A549 treated with Mapracorat at 1 μM for 4 hours (cell line): ENCODE results near the gene PIGR. TPM values are rescaled to one million over a fixed set of nuclear protein-coding genes. Genes with fewer than 3 reads are reported as not detected.

ENCODE experiments used
- total RNA-seq: library from RNA; stranded (reverse); fragments of 200-300 nt; extraction: Qiagen RNA extraction; gene quantifications from 5 replicates; pipeline ENCODE4 v1.2.3, GENCODE V29; 2022

The PIGR gene
- not detected in 5 replicates for total RNA-seq

GRCh38 chr1:206946261-206946660 is at the start of gene PIGR:
TSS of gene PIGR (minus strand) at chr1:206946466. CDS start at chr1:206940531, 5,935 bp downstream.

GRCh38 chr1:206970446-206970845 is 24.2 kb upstream of the PIGR start, which contains the start of gene FCAMR:
TSS of gene FCAMR (minus strand) at chr1:206970460. CDS start at chr1:206970125, 335 bp downstream.

GRCh38 chr1:206921772-206922265 is 24.4 kb downstream of the PIGR start, which contains the start of gene FCMR:
TSS of gene FCMR (minus strand) at chr1:206921941. CDS start at chr1:206921854, 87 bp downstream.

DNA sequence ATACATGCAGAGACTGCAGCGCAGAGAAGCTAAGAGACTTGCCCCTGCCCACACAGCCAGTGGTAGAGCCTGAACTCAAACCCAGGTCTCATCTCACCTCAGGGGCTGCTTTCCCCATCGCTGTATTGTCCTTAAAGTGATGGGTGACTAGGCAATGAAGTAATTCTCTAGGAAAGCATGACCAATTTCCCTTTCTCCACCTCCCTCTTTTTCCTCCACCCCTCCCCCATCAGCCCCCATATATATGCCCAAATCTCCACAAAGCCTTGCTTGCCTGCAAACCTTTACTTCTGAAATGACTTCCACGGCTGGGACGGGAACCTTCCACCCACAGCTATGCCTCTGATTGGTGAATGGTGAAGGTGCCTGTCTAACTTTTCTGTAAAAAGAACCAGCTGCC is 49.1 kb downstream of the PIGR start, which contains the start of gene IL24:
Gene IL24, plus strand, starts transcription at position 269 of the 400 bp plus-strand sequence. CDS start 390 bp downstream, outside the sequence.

Other genes with a start within 250 kb of the PIGR start
- gene IL19, start 175.7 kb downstream of the PIGR start, total RNA-seq = 0.13 TPM in 1 of 5 replicates, not detected in the others
- gene IL10, start 174.0 kb downstream of the PIGR start, total RNA-seq = not detected in 5 replicates
- gene IL20, start 80.8 kb downstream of the PIGR start, total RNA-seq = not detected in 5 replicates
- 0.24 to 0.91 TPM (median 0.48 TPM) in 5 replicates for gene IL24, start 49.0 kb downstream of the PIGR start, total RNA-seq
- gene FCMR, start 24.5 kb downstream of the PIGR start, total RNA-seq = 4.7 to 6.4 TPM (median 4.9 TPM) in 5 replicates
- gene FCAMR, start 24.0 kb upstream of the PIGR start, total RNA-seq = not detected in 5 replicates
- 4.3 to 6.5 TPM (median 5.5 TPM) in 5 replicates for gene C1orf116, start 86.3 kb upstream of the PIGR start, total RNA-seq
- 6.6 to 8.2 TPM (median 7.1 TPM) in 5 replicates for gene YOD1, start 104.7 kb upstream of the PIGR start, total RNA-seq
- 5.1 to 6.5 TPM (median 5.7 TPM) in 5 replicates for gene PFKFB2, start 106.8 kb upstream of the PIGR start, total RNA-seq
- gene C4BPB, start 142.4 kb upstream of the PIGR start, total RNA-seq = 1.4 to 1.9 TPM (median 1.8 TPM) in 5 replicates
- gene C4BPA, start 157.8 kb upstream of the PIGR start, total RNA-seq = 0.45 to 0.89 TPM (median 0.66 TPM) in 5 replicates